HUDEP-2 (cell line): ENCODE measurements around the gene PRKCD.
A peak's percentile ranks its signal among the peaks of the same experiment; 100 is the strongest.

ENCODE experiments used
- DNase-seq, 76 experiments: peaks; one replicate each; lab custom pipeline; 2025; ENCODE audit not compliant: unreplicated experiment in 76 of 76; lab: John Stamatoyannopoulos, UW

Gene PRKCD

GRCh38 chr3:53139906-53140846 is 20.8 kb upstream of the PRKCD start:
- no peak for DNase-seq

- no peak for DNase-seq
These were observed 19.9 kb upstream of the PRKCD start for GRCh38 chr3:53140847-53141845.

GRCh38 chr3:53142986-53143385 is 18.0 kb upstream of the PRKCD start:
- no peak for DNase-seq

- no peak for DNase-seq
These were observed 16.6 kb upstream of the PRKCD start for GRCh38 chr3:53144446-53144845.

- no peak for DNase-seq
These were observed 15.9 kb upstream of the PRKCD start for GRCh38 chr3:53144862-53145712.

- no peak for DNase-seq
These were observed 15.3 kb upstream of the PRKCD start for GRCh38 chr3:53145713-53146080.

- no peak for DNase-seq
These were observed 14.6 kb upstream of the PRKCD start for GRCh38 chr3:53146319-53146891.

- DNase-seq, result no peak
These were observed 13.7 kb upstream of the PRKCD start for GRCh38 chr3:53147151-53147902.

- DNase-seq, result no peak
These were observed 13.1 kb upstream of the PRKCD start for GRCh38 chr3:53147903-53148400.

GRCh38 chr3:53149006-53149690 is 11.9 kb upstream of the PRKCD start:
- DNase-seq, result no peak

- no peak for DNase-seq
These were observed 11.3 kb upstream of the PRKCD start for GRCh38 chr3:53149699-53150098.

GRCh38 chr3:53150247-53151085 is 10.5 kb upstream of the PRKCD start:
- no peak for DNase-seq

- DNase-seq, result peak in 21 of 76 experiments; percentile 3 to 44 (median 19)
These were observed 9.9 kb upstream of the PRKCD start for GRCh38 chr3:53151086-53151438.

- DNase-seq, result no peak
These were observed 9.5 kb upstream of the PRKCD start for GRCh38 chr3:53151465-53151864.

- DNase-seq, result no peak
These were observed 8.9 kb upstream of the PRKCD start for GRCh38 chr3:53151870-53152660.

GRCh38 chr3:53153264-53153823 is 7.7 kb upstream of the PRKCD start:
- no peak for DNase-seq

- no peak for DNase-seq
These were observed 7.0 kb upstream of the PRKCD start for GRCh38 chr3:53153980-53154379.
